GM12878 (cell line): ENCODE results near the gene AGBL4. TPM values are rescaled to one million over a fixed set of nuclear protein-coding genes. Genes with fewer than 3 reads are reported as not detected.

ENCODE experiments used
- ATAC-seq: fragments of 200-7000 bp; cut with Tn5 transposase; 3 replicates; pipeline ENCODE4 v1.9.1; 2020; ENCODE audit warnings: mild to moderate bottlenecking, moderate library complexity
- BruUV-seq: library from RNA; stranded (reverse); fragments of 400-500 nt; replicated peaks from 2 replicates; lab custom pipeline; 2021; lab: Mats Ljungman, UMichigan
- CTCF ChIA-PET: fragments of 300-600 bp; sonication (Branson Sonifier 250); formaldehyde crosslinking; extraction: SDS; loops from one replicate; lab custom pipeline; 2021; ENCODE audit warnings: inconsistent platforms; lab: Yijun Ruan, JAX
- POLR2A ChIA-PET: fragments of 350-600 bp; formaldehyde crosslinking; extraction: SDS; loops from one replicate; lab custom pipeline; 2021; ENCODE audit warnings: inconsistent platforms; lab: Charles Lee
- RAD21 ChIA-PET: fragments of 300-600 bp; sonication (Branson Sonifier 250); formaldehyde crosslinking; loops from one replicate; lab custom pipeline; 2023; ENCODE audit warnings: antibody characterized with exemption; ENCODE audit not compliant: unreplicated experiment; lab: Charles Lee
- SMC1A ChIA-PET: fragments of 300-600 bp; sonication (Branson Sonifier 250); formaldehyde crosslinking; loops from one replicate; lab custom pipeline; 2023; ENCODE audit not compliant: unreplicated experiment, uncharacterized antibody; lab: Charles Lee
- DNase-seq: peaks from one replicate; pipeline ENCODE4 v3.0.0-alpha.2; 2011; ENCODE audit warnings: low read depth, low spot score
- FAIRE-seq: peaks from 3 replicates; lab custom pipeline; 2011; peaks lifted over from hg19 to GRCh38; lab: Jason Lieb, UNC
- H2AFZ ChIP-seq: 2 replicates; pipeline ENCODE4 v1.6.0; 2011; ENCODE audit warnings: low read depth, low read length, control low read depth; ENCODE audit not compliant: control insufficient read depth
- H3K27ac ChIP-seq: 2 replicates; pipeline ENCODE4 v1.5.1; 2011; ENCODE audit warnings: control low read depth; ENCODE audit not compliant: control insufficient read depth, insufficient read depth
- H3K27me3 ChIP-seq, 2 experiments: replicated peaks in 1 of 2; 2 replicates each; pipeline versions ENCODE4 v1.6.0 to v1.6.1; 2011; ENCODE audit warnings: low read length in 1 of 2; ENCODE audit not compliant: control insufficient read depth in 2 of 2, insufficient read depth in 2 of 2
- H3K36me3 ChIP-seq, 2 experiments: 2 replicates each; pipeline ENCODE4 v1.5.1; 2011; ENCODE audit warnings: low read length in 1 of 2; ENCODE audit not compliant: control insufficient read depth in 2 of 2, insufficient read depth in 2 of 2
- H3K4me1 ChIP-seq: 2 replicates; pipeline ENCODE4 v1.6.1; 2011; ENCODE audit warnings: mild to moderate bottlenecking, low read length, moderate library complexity, mixed read lengths; ENCODE audit not compliant: control insufficient read depth, insufficient read depth
- H3K4me2 ChIP-seq: 2 replicates; pipeline ENCODE4 v1.6.0; 2011; ENCODE audit warnings: control low read depth; ENCODE audit not compliant: control insufficient read depth, insufficient read depth
- H3K4me3 ChIP-seq: fragments of 200-600 bp; sonication (generic); 2 replicates; pipeline ENCODE4 v1.5.1; 2016
- H3K79me2 ChIP-seq: 2 replicates; pipeline ENCODE4 v1.6.0; 2011; ENCODE audit warnings: low read length; ENCODE audit not compliant: control insufficient read depth, insufficient read depth
- H3K9ac ChIP-seq: 2 replicates; pipeline ENCODE4 v1.8.0; 2011; ENCODE audit warnings: low read length, control low read depth, mixed read lengths; ENCODE audit not compliant: control insufficient read depth, insufficient read depth
- H3K9me3 ChIP-seq: replicated peaks from 3 replicates; pipeline ENCODE4 v1.5.1; 2011; ENCODE audit warnings: mild to moderate bottlenecking, low read length; ENCODE audit not compliant: control insufficient read depth, insufficient read depth
- H4K20me1 ChIP-seq: 2 replicates; pipeline ENCODE4 v1.6.0; 2011; ENCODE audit not compliant: control insufficient read depth, insufficient read depth
- BCL11A ChIP-seq: IDR thresholded peaks from 2 replicates; pipeline ENCODE4 v1.6.1; 2011; ENCODE audit warnings: low read depth, low read length
- CEBPB ChIP-seq, 2 experiments: fragments of 150-350 bp in 1 of 2; IDR thresholded peaks; 2 replicates each; pipeline ENCODE4 v1.6.1; 2012 to 2014; ENCODE audit warnings: low read depth in 2 of 2, low read length in 2 of 2, borderline replicate concordance in 1 of 2, inconsistent platforms in 1 of 2
- EP300 ChIP-seq, 2 experiments: fragments of 150-350 bp in 1 of 2; IDR thresholded peaks; 2 replicates each; pipeline ENCODE4 v1.6.1; 2011 to 2012; ENCODE audit warnings: low read depth in 2 of 2, low read length in 2 of 2, borderline replicate concordance in 1 of 2, improper control_type of control experiment in 1 of 2, inconsistent platforms in 1 of 2; ENCODE audit not compliant: control insufficient read depth in 1 of 2
- HDGF ChIP-seq: fragments of 450-650 bp; IDR thresholded peaks from 2 replicates; pipeline ENCODE4 v1.6.1; 2016; ENCODE audit warnings: antibody characterized with exemption
- KLF5 ChIP-seq: fragments of 450-650 bp; IDR thresholded peaks from 2 replicates; pipeline ENCODE4 v1.6.1; 2014; ENCODE audit warnings: mild to moderate bottlenecking; ENCODE audit not compliant: partially characterized antibody
- MYC ChIP-seq: IDR thresholded peaks from 2 replicates; pipeline ENCODE4 v1.6.1; 2011; ENCODE audit warnings: mild to moderate bottlenecking, low read length, moderate library complexity, inconsistent platforms; ENCODE audit not compliant: insufficient read depth, insufficient replicate concordance, insufficient read length, severe bottlenecking
- NFYA ChIP-seq: IDR thresholded peaks from 2 replicates; pipeline ENCODE4 v1.6.1; 2011; ENCODE audit warnings: low read depth, mild to moderate bottlenecking, low read length, improper control_type of control experiment, borderline replicate concordance
- SIX5 ChIP-seq: IDR thresholded peaks from 2 replicates; pipeline ENCODE4 v1.6.1; 2011; ENCODE audit warnings: mild to moderate bottlenecking, low read depth, low read length, moderate library complexity; ENCODE audit not compliant: severe bottlenecking
- SPI1 ChIP-seq: IDR thresholded peaks from 2 replicates; pipeline ENCODE4 v1.6.1; 2011; ENCODE audit warnings: low read depth, mild to moderate bottlenecking, low read length, moderate library complexity, borderline replicate concordance; ENCODE audit not compliant: insufficient read depth
- SREBF2 ChIP-seq: IDR thresholded peaks from 2 replicates; pipeline ENCODE4 v1.6.1; 2012; ENCODE audit warnings: mild to moderate bottlenecking, low read length
- TARDBP ChIP-seq: IDR thresholded peaks from 2 replicates; pipeline ENCODE4 v1.6.1; 2016; ENCODE audit warnings: borderline replicate concordance
- ZNF622 ChIP-seq: fragments of 450-650 bp; IDR thresholded peaks from 2 replicates; pipeline ENCODE4 v1.6.1; 2017; ENCODE audit warnings: mild to moderate bottlenecking, inconsistent platforms
- WGBS: methylation state at CpG from one replicate; pipeline ENCODE4 v1.1.6; 2016; ENCODE audit warnings: low lambda C conversion rate; ENCODE audit not compliant: insufficient replicate concordance, insufficient coverage; ENCODE audit errors: missing lambda C conversion rate; 5-methylcytosine and 5-hydroxymethylcytosine counted together
- in situ Hi-C: fragments of 300-500 bp; cut with MboI; formaldehyde crosslinking; loops from 9 replicates; pipeline ENCODE4 v1.14.3; 2018; ENCODE audit warnings: mixed read lengths
- intact Hi-C: fragments of 100-400 bp; cut with micrococcal nuclease; formaldehyde crosslinking; loops from one replicate; pipeline ENCODE4 v1.14.2; 2022; ENCODE audit not compliant: unreplicated experiment
- polyA plus RNA-seq, 11 experiments: library from polyadenylated mRNA; depleted of rRNA in 4 of 11; unstranded in 6 of 11; stranded (reverse) in 5 of 11; fragments of >200 nt; fragmentation: Nextera tagmentation in 4 of 11; fragmentation: Illumina TruSeq in 1 of 11; extraction: Ambion mirVana in 4 of 11; extraction: Trizol in 1 of 11; gene quantifications; 1 replicate in 1 of 11; 2 replicates in 10 of 11; pipeline versions ENCODE4 v1.2.1 to v1.2.3, GENCODE V29; 2011 to 2016; ENCODE audit warnings: inconsistent platforms in 2 of 11, missing spikeins in 2 of 11, low read depth in 1 of 11
- total RNA-seq, 4 experiments: library from RNA; depleted of rRNA in 3 of 4; stranded (reverse); fragments of >200 nt in 3 of 4; fragmentation: Illumina TruSeq in 1 of 4; extraction: Trizol in 1 of 4; gene quantifications; 2 replicates each; pipeline versions ENCODE4 v1.2.1 to v1.2.3, GENCODE V29; 2013 to 2021
- TF ChIP-seq, protein P1 (sequence below): IDR thresholded peaks from 2 replicates; pipeline ENCODE4 v1.6.1; 2011; ENCODE audit warnings: low read depth, low read length, improper control_type of control experiment, borderline replicate concordance
- TF ChIP-seq, protein P2 (sequence below): fragments of 450-650 bp; IDR thresholded peaks from 2 replicates; pipeline ENCODE4 v1.6.1; 2017; ENCODE audit warnings: antibody characterized with exemption, mild to moderate bottlenecking, moderate library complexity
- TF ChIP-seq, protein P3 (sequence below): IDR thresholded peaks from 2 replicates; pipeline ENCODE4 v1.6.1; 2011; ENCODE audit warnings: mild to moderate bottlenecking, low read depth, low read length, moderate library complexity; ENCODE audit not compliant: insufficient replicate concordance
- TF ChIP-seq, protein P4 (sequence below): IDR thresholded peaks from 2 replicates; pipeline ENCODE4 v1.6.1; 2012; ENCODE audit warnings: low read depth, low read length, improper control_type of control experiment

The AGBL4 gene
- total and polyA plus RNA-seq, 10 of the 15 experiments (the other 5 are each of a cell fraction or from before 2014, with no cell fraction given): 0.31 TPM; not detected in 9

DNA sequence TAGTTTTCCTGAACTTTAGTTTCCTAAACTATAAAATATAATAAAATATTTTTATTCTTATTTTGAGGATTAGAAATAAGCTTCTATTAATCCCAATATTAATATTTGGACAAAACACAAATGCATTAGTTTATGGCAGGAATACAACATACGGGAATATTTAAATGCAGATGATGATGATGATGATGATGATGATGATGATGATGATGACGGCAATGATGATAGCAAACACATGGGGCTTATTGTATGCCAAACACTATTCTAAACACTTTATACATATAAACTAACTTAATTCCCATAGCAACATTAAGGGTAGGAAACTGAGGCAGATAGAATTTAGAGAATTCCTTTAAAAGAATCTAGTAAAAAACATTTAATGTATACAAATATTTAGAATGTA lies 705.5 kb downstream of the AGBL4 start:
- WGBS: 45% methylated on average over 2 of the region's 2 CpGs
- FAIRE-seq (no peak), DNase-seq (no peak)
- Histone ChIP-seq H3K4me1 (no peaks in the 10 kb centered on the region), H3K9me3 (no peaks in the 10 kb centered on the region), H4K20me1 (no peaks in the 10 kb centered on the region)
- ChIA-PET SMC1A (no interaction called here), CTCF (no interaction called here)
- intact Hi-C loops: no loop called here
- TF ChIP-seq, protein P1, sequence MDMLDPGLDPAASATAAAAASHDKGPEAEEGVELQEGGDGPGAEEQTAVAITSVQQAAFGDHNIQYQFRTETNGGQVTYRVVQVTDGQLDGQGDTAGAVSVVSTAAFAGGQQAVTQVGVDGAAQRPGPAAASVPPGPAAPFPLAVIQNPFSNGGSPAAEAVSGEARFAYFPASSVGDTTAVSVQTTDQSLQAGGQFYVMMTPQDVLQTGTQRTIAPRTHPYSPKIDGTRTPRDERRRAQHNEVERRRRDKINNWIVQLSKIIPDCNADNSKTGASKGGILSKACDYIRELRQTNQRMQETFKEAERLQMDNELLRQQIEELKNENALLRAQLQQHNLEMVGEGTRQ: no peak
- TF ChIP-seq SPI1 (no peak), ZNF622 (no peak), NFYA (no peak), HDGF (no peak), KLF5 (no peak), EP300 (IDR thresholded peaks at IDR 0.05; ENCODE audit: borderline replicate concordance in 1 of 2, control insufficient read depth in 1 of 2, low read depth in 2 of 2, low read length in 2 of 2) (no peak), TARDBP (no peak), CEBPB (IDR thresholded peaks at IDR 0.05; ENCODE audit: borderline replicate concordance in 1 of 2, low read depth in 2 of 2, low read length in 2 of 2) (no peak), BCL11A (no peak), MYC (no peak), SIX5 (no peak), SREBF2 (no peak)
- TF ChIP-seq, protein P2, sequence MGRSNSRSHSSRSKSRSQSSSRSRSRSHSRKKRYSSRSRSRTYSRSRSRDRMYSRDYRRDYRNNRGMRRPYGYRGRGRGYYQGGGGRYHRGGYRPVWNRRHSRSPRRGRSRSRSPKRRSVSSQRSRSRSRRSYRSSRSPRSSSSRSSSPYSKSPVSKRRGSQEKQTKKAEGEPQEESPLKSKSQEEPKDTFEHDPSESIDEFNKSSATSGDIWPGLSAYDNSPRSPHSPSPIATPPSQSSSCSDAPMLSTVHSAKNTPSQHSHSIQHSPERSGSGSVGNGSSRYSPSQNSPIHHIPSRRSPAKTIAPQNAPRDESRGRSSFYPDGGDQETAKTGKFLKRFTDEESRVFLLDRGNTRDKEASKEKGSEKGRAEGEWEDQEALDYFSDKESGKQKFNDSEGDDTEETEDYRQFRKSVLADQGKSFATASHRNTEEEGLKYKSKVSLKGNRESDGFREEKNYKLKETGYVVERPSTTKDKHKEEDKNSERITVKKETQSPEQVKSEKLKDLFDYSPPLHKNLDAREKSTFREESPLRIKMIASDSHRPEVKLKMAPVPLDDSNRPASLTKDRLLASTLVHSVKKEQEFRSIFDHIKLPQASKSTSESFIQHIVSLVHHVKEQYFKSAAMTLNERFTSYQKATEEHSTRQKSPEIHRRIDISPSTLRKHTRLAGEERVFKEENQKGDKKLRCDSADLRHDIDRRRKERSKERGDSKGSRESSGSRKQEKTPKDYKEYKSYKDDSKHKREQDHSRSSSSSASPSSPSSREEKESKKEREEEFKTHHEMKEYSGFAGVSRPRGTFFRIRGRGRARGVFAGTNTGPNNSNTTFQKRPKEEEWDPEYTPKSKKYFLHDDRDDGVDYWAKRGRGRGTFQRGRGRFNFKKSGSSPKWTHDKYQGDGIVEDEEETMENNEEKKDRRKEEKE: no peak
- TF ChIP-seq, protein P3, sequence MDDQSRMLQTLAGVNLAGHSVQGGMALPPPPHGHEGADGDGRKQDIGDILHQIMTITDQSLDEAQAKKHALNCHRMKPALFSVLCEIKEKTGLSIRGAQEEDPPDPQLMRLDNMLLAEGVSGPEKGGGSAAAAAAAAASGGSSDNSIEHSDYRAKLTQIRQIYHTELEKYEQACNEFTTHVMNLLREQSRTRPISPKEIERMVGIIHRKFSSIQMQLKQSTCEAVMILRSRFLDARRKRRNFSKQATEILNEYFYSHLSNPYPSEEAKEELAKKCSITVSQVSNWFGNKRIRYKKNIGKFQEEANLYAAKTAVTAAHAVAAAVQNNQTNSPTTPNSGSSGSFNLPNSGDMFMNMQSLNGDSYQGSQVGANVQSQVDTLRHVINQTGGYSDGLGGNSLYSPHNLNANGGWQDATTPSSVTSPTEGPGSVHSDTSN: no peak
- TF ChIP-seq, protein P4, sequence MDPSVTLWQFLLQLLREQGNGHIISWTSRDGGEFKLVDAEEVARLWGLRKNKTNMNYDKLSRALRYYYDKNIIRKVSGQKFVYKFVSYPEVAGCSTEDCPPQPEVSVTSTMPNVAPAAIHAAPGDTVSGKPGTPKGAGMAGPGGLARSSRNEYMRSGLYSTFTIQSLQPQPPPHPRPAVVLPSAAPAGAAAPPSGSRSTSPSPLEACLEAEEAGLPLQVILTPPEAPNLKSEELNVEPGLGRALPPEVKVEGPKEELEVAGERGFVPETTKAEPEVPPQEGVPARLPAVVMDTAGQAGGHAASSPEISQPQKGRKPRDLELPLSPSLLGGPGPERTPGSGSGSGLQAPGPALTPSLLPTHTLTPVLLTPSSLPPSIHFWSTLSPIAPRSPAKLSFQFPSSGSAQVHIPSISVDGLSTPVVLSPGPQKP: no peak
- TF ChIP-seq, all 136 proteins: peak for 0
- H3K9ac ChIP-seq: no peak overlapping the region
- no peaks in the 10 kb centered on the region for H3K36me3 ChIP-seq
- no peaks in the 10 kb centered on the region for H3K27me3 ChIP-seq
- no peak overlapping the region for H3K4me2 ChIP-seq
- H3K79me2 ChIP-seq: no peaks in the 10 kb centered on the region
- ChIA-PET POLR2A (no interaction called here), RAD21 (no interaction called here)
- no peak overlapping the region for H3K4me3 ChIP-seq
- H2AFZ ChIP-seq: no peak overlapping the region
- in situ Hi-C loops: no loop called here
- ATAC-seq: no peak
- BruUV-seq: no TSS peak
- no peak overlapping the region for H3K27ac ChIP-seq
